BLaER1 (cell line): ENCODE results near the gene DLGAP1.

ENCODE experiments used
- H3K27ac ChIP-seq: shearing (Covaris generic); formaldehyde crosslinking; 2 replicates; pipeline ENCODE4 v1.8.1; 2022
- H3K27me3 ChIP-seq: shearing (Covaris generic); formaldehyde crosslinking; 2 replicates; pipeline ENCODE4 v1.8.1; 2022
- H3K36me3 ChIP-seq: shearing (Covaris generic); formaldehyde crosslinking; 2 replicates; pipeline ENCODE4 v1.8.1; 2022
- H3K4me1 ChIP-seq: shearing (Covaris generic); formaldehyde crosslinking; 2 replicates; pipeline ENCODE4 v1.8.1; 2022
- H3K4me2 ChIP-seq: shearing (Covaris generic); formaldehyde crosslinking; 2 replicates; pipeline ENCODE4 v1.8.1; 2022
- H3K4me3 ChIP-seq: shearing (Covaris generic); formaldehyde crosslinking; 2 replicates; pipeline ENCODE4 v1.8.1; 2022
- H3K9ac ChIP-seq: shearing (Covaris generic); formaldehyde crosslinking; 2 replicates; pipeline ENCODE4 v1.8.1; 2022
- H3K9me3 ChIP-seq: shearing (Covaris generic); formaldehyde crosslinking; 2 replicates; pipeline ENCODE4 v1.8.1; 2022
- H4K20me1 ChIP-seq: shearing (Covaris generic); formaldehyde crosslinking; 2 replicates; pipeline ENCODE4 v1.8.1; 2022
- Cebpa-rat ChIP-seq: shearing (Covaris generic); IDR thresholded peaks from 2 replicates; pipeline ENCODE4 v1.8.1; 2022

DLGAP1 gene

DNA sequence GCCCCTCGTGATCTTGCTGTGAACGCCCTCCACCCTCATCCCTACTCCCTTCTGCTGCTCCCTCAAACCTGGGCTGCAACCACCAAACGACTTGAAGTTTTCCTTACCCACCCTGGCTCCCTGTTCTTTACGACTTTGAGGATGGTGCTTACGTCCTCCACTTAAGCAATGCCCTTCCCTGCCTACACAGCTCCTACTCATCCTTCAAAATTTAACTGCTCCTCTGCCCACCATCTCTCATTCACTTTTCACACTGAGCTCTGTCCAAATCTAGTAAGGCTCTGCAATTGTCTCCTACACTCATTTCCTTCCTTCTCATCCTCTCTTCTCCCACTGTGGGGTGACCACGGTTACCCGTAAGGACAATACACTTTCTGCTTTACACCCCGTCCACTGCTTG lies 554.1 kb downstream of the DLGAP1 start:
- Histone ChIP-seq H4K20me1 (no peaks in the 10 kb centered on the region), H3K9ac (no peak overlapping the region), H3K4me3 (no peak overlapping the region), H3K27me3 (no peaks in the 10 kb centered on the region), H3K9me3 (no peaks in the 10 kb centered on the region), H3K27ac (no peak overlapping the region), H3K4me1 (no peaks in the 10 kb centered on the region), H3K4me2 (no peak overlapping the region), H3K36me3 (no peaks in the 10 kb centered on the region)
- TF ChIP-seq Cebpa-rat = no peak

DNA sequence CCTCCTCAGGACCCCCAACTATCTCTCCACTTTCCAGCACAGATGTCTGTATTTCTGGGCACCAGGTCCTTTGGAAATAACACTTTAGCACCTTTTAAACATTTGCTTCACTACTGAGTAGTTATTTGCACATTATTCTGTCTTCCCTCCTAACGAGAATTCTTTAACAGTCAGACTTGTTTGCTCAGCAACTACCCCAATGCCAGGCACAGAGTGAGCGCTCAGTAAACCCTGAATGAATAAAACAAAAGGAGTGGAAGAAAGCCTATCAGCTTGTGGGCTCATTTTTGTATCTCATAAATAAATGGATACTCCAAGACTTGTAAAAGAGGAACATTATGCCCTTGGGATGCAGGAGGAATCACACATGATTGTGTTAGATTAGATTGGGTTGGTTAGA lies 554.8 kb downstream of the DLGAP1 start:
- Histone ChIP-seq H3K4me2 (no peak overlapping the region), H3K9ac (no peak overlapping the region), H3K9me3 (no peaks in the 10 kb centered on the region), H3K4me3 (no peak overlapping the region), H3K4me1 (no peaks in the 10 kb centered on the region), H3K27me3 (no peaks in the 10 kb centered on the region), H3K36me3 (no peaks in the 10 kb centered on the region), H4K20me1 (no peaks in the 10 kb centered on the region), H3K27ac (no peak overlapping the region)
- no peak for TF ChIP-seq Cebpa-rat

DNA sequence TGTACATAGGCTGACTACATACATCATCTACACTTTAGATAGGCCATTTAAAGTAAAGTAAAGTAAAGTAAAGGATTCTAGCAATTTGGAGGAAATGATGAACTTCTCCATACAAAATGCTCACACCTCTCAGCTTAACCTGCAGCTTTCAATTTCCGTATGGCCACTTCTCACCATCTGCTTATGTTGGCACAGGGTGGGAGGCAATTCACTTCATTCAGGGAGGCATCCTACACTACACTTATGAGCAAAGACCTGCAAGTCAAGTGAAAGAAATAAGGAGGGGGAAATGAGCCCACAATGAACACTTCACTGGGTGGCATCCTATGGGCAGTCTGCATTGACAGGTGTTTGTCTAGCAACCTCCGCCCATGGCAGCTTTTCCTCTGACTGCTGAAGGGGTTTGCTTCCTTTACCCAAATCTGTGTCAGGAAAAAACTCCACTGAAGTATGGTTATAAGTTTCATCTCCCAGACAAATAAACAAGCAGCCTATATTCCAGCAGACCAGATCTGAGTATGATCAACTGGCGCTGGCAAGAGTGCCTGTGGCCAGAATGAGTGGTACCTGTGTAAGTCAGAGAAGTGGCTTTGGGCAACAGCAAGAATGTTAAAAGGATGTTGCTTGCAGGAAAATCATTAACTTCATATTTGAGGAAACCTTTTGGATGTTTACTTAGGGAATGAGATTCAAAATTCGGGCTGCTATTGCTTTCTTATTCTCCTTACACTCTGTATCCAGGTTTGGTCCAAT lies 556.1 kb downstream of the DLGAP1 start:
- no peak overlapping the region for H3K9ac ChIP-seq
- no peaks in the 10 kb centered on the region for H3K9me3 ChIP-seq
- no peaks in the 10 kb centered on the region for H3K27me3 ChIP-seq
- H3K4me2 ChIP-seq = no peak overlapping the region
- no peaks in the 10 kb centered on the region for H3K4me1 ChIP-seq
- H4K20me1 ChIP-seq = no peaks in the 10 kb centered on the region
- H3K36me3 ChIP-seq = no peaks in the 10 kb centered on the region
- H3K4me3 ChIP-seq = no peak overlapping the region
- no peak overlapping the region for H3K27ac ChIP-seq
- no peak for TF ChIP-seq Cebpa-rat

DNA sequence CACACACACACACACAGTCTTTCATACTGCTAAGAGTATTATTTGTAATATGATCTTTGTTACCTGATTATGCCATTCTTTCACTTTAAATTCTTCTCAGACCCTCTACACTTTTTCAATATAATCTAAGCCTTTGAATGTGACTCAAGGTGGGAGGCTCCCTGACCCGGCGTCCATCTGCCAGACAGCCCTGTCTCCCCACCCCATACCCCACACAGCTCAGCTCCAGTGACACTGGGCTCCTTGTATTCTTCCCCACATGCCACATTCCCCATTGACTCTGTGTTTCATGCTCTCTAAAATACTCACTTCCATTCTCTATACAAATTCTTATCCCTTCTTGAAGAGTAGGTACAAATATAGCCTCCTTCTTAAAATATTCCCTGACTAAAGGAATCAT lies 563.0 kb downstream of the DLGAP1 start:
- no peaks in the 10 kb centered on the region for H3K27me3 ChIP-seq
- no peaks in the 10 kb centered on the region for H3K4me1 ChIP-seq
- H3K27ac ChIP-seq = no peak overlapping the region
- no peaks in the 10 kb centered on the region for H3K36me3 ChIP-seq
- no peaks in the 10 kb centered on the region for H4K20me1 ChIP-seq
- H3K9ac ChIP-seq = no peak overlapping the region
- H3K4me3 ChIP-seq = no peak overlapping the region
- no peak for TF ChIP-seq Cebpa-rat
- H3K4me2 ChIP-seq = no peak overlapping the region
- H3K9me3 ChIP-seq = no peaks in the 10 kb centered on the region

DNA sequence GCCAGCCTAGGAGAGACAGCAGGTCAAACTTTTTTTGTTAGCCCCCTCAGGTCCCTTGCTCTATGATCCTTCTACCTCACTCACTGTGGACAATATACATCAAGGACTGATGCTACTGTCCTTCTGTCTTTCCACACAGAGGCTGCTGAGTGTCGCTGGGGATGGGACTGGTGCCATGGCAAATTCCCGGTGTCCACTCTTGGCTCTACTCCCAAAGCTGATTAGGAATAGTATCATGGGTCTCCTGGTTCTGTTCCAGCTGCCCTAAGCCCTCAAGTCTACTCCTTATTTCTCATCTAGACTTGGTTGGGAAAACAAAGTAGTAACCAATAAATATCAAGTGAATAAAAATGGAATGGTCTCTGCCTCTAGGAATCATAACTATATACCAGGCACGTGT lies 563.9 kb downstream of the DLGAP1 start:
- no peaks in the 10 kb centered on the region for H3K9me3 ChIP-seq
- no peaks in the 10 kb centered on the region for H3K27me3 ChIP-seq
- H3K4me2 ChIP-seq = no peak overlapping the region
- no peak for TF ChIP-seq Cebpa-rat
- H3K4me1 ChIP-seq = no peaks in the 10 kb centered on the region
- H4K20me1 ChIP-seq = no peaks in the 10 kb centered on the region
- no peak overlapping the region for H3K4me3 ChIP-seq
- no peak overlapping the region for H3K27ac ChIP-seq
- H3K36me3 ChIP-seq = no peaks in the 10 kb centered on the region
- H3K9ac ChIP-seq = no peak overlapping the region

DNA sequence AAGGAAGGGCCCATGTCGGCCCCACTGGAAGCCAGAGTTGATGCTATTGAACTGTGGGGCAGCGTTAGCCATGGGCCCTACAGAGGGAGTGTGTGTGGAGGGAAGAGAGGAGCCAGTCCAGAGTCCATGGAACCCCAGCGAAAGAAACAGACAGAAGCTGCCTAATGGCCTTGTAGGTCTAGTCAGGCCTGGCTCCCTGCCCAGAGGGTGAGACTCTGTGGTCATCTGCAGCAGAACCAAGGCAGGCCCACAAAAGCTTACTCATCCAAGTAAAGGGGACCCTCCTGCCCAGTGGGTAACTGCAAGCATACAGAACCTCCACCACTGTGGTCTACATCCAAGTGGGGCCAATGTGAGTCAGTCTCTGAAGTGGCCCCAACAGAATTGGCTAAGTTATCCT lies 565.3 kb downstream of the DLGAP1 start:
- Histone ChIP-seq H3K4me2 (no peak overlapping the region), H3K4me1 (no peaks in the 10 kb centered on the region), H3K27ac (no peak overlapping the region), H3K4me3 (no peak overlapping the region), H4K20me1 (no peaks in the 10 kb centered on the region), H3K27me3 (no peaks in the 10 kb centered on the region), H3K9ac (no peak overlapping the region), H3K36me3 (no peaks in the 10 kb centered on the region), H3K9me3 (no peaks in the 10 kb centered on the region)
- no peak for TF ChIP-seq Cebpa-rat

GRCh38 chr18:3889121-3889520 lies 566.0 kb downstream of the DLGAP1 start:
- H3K27ac ChIP-seq = no peak overlapping the region
- H3K36me3 ChIP-seq = no peaks in the 10 kb centered on the region
- H3K27me3 ChIP-seq = no peaks in the 10 kb centered on the region
- H3K9me3 ChIP-seq = no peaks in the 10 kb centered on the region
- H3K4me1 ChIP-seq = no peaks in the 10 kb centered on the region
- no peaks in the 10 kb centered on the region for H4K20me1 ChIP-seq
- no peak for TF ChIP-seq Cebpa-rat
- no peak overlapping the region for H3K4me3 ChIP-seq
- H3K4me2 ChIP-seq = no peak overlapping the region
- H3K9ac ChIP-seq = no peak overlapping the region

DNA sequence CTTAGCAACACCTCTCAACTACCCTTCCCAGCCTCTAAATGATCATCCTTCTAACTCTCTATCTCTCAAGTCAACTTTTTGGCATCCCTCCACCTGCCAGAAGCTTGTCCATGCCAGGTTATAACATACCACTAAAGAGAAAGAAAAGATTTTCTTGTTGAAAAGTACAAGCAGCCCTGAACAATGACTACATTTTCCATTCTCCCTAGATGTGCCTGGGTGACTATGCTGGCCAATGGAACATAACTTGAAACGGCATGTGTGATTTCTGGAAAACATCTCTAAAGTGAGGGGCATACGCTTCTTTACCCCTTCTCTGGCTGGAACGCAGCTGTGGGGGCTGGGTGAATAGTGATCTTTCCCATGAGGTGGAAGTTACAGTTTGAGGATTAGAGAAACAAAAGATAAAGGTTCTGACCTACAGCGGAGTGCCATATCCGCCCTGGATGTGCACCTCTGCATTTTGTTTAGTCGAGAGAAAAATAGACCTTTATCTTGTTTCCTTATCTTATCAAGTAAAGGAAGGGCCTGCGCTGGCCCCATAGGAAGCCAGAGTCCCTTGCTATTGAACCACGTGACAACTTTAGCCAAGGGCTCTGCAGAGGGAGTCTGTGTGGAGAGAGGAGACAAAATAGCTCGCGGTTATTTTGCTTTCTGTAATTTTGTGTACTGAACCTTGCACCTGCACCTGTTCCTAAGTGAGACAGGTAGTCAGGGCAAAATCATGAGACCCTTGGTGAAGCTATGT lies 568.4 kb downstream of the DLGAP1 start:
- H3K4me3 ChIP-seq = no peak overlapping the region
- no peaks in the 10 kb centered on the region for H3K27me3 ChIP-seq
- no peak for TF ChIP-seq Cebpa-rat
- no peak overlapping the region for H3K4me2 ChIP-seq
- H4K20me1 ChIP-seq = no peaks in the 10 kb centered on the region
- no peaks in the 10 kb centered on the region for H3K36me3 ChIP-seq
- H3K9me3 ChIP-seq = no peaks in the 10 kb centered on the region
- H3K4me1 ChIP-seq = no peaks in the 10 kb centered on the region
- no peak overlapping the region for H3K9ac ChIP-seq
- no peak overlapping the region for H3K27ac ChIP-seq

DNA sequence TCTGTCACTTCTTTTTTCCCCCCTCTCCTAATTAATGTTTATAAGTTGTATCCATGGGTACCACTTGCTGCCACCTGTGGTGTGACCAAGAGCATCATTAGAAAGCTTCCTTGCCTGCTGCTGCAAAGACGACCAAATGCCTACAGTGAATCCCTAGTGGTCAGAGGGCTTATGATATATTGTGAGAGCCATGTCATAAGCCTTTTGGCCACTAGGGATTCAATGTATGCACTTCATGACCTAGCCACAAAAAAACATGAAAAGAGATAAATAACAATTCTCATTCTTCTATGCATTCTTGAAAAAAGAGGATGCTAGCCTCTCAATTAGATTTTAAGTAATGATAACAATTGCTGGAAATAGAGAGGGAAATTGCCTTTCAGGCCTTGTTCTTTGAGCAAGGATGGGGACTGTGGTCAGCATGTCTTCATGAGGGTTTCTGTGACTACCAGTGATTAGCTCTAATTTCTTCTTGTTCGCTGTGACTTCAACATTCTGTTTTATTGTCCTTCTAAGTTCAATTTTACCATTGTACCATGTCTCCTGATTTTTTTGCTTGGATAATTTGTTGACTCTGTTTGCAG lies 569.8 kb downstream of the DLGAP1 start:
- Histone ChIP-seq H3K9ac (no peak overlapping the region), H3K27me3 (no peaks in the 10 kb centered on the region), H4K20me1 (no peaks in the 10 kb centered on the region), H3K27ac (no peak overlapping the region), H3K4me3 (no peak overlapping the region), H3K4me2 (no peak overlapping the region), H3K36me3 (no peaks in the 10 kb centered on the region), H3K4me1 (no peaks in the 10 kb centered on the region), H3K9me3 (peaks cover 3% of the 10 kb centered on the region; the same call in 1 of the 2 replicates)
- TF ChIP-seq Cebpa-rat = no peak

DNA sequence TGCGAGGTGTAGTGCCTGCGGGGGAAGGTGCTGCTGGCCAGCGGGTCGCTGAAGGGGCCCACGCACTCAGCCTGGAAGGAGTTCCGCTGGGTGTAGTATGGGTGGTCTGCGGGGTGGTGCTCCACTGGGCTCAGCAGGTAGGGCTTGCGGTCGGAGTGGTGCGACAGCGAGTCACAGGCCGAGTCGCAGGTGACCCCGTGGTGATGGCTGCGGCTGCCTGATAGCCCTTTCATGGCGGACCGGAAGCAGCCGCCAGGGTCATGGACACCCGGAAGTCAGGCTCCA lies 575.3 kb downstream of the DLGAP1 start:
- Histone ChIP-seq H3K27me3 (no peaks in the 10 kb centered on the region), H3K9me3 (peaks cover 15% of the 10 kb centered on the region), H3K4me2 (no peak overlapping the region), H3K9ac (no peak overlapping the region), H3K27ac (no peak overlapping the region), H3K36me3 (no peaks in the 10 kb centered on the region), H3K4me1 (no peaks in the 10 kb centered on the region), H4K20me1 (no peaks in the 10 kb centered on the region), H3K4me3 (no peak overlapping the region)
- TF ChIP-seq Cebpa-rat = no peak
